KG1 (cell line): ENCODE measurements around the gene TGFB3.
A peak's percentile ranks its signal among the peaks of the same experiment; 100 is the strongest.

Experiments used
- DNase-seq: peaks from one replicate; lab custom pipeline; 2025; lab: John Stamatoyannopoulos, UW

Gene TGFB3

DNA sequence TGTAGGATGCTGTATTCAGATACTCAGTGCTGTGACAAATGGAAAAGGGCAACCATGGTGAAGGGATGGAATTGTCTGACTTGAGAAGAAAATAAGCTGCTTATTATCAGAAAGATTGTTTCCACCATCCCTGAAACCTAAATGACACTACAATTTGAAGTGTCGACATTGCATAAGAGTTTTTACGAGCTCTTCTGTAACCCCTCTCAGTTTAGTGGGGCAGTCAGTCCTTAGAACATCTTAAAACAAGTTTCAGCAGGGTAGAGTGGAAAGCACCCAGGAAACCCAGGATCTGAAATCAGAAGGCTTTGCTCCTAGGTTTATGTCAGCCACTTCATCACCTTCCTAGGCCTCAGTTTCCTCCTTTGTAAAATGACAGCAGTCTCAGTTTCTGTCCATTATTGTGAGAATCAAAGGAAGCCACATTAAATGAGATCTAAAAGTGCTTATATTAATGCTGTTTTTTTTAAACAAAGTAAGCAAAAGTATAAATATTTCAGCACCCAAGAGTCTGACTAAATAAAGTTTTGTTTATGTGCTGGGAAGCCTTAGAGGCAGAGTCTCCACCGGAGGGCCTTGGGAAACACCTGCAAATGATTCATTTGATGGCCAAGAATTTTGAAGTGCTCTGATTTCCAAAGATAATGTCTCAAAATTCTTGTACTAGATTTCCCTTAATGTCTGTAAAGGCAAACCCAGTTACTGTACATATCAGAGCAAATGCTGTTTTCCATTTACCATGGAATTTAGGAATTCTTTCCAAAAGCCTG lies 5.6 kb upstream of the TGFB3 start:
- DNase-seq, result no peak

DNA sequence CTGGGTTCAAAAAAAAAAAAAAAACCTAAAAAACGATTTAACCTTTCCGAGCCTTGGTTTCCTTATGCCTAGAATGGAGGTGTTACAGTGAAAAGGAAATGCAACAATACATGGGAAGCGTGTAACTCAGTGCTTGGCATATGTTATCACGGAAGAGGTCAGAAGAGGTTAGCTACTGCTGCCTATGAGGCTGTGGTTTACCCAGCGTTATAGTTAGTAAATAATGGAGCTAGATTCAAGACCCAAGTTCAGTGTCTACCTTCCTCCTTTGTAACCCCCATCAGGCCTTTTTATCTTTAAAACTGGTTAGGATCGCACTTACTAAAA lies 4.6 kb upstream of the TGFB3 start:
- no peak for DNase-seq

DNA sequence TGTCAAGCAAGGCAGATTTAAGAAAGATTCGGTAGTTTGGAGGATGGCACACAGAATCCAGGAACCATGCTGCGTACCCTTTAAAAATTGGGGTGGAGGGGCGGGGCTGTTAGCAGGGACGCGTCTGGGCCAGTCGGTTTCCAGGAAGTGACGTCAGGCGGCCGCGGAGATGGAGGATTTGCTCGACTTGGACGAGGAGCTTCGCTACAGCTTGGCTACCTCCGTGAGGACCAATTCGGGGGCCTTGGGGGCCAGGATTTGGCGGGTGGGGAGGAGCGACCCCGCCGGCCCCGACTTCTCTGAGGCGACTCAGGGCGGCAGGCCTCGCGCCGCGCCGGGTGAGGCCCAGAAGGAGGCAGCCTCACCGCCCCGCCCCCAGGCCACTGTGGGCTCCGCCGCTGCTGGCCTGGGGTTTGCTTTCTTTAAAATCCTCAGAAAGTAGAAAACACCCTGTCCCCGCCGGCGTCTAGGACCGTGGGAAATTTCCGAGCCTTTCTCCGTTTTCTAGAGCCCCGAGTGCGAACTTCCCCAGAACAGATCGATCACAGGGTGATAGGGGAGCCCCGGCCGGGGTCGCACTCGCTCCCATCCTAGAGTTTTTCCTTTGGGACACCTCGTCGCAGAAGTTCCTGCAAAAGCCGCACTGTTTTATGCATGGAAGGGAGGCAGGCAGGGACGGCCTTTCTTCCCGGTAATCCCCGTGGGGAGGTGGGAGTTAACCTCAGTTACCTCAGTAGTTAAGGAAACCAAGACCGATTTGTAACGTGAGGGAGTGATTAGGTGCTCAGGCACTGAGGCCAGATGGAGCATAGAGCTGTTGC lies 4.0 kb upstream of the TGFB3 start, which contains the start of gene IFT43:
IFT43 (plus strand) TSS at position 146 of the 821 bp plus-strand sequence; CDS start at position 170, 24 bp downstream.
- peak; percentile 52 for DNase-seq

DNA sequence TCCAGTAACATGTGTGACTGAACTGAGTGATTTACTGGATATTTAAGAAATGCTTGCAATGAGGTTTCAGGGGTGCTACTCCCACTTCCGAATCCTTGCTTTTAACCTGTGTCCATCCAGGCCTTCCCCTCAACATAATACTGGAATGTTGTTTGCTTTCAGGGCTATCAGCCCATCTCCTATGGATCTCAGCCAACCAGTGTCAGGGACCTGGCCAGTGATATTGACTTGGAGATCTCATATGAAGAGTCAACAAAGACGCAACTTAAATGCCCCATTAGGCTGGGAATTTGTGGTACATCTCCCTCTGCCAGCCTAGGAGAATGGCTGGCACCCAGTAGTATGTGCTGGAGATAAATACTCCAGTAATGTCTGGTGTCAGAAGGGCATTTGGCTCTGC lies 2.9 kb upstream of the TGFB3 start:
- DNase-seq, result no peak

DNA sequence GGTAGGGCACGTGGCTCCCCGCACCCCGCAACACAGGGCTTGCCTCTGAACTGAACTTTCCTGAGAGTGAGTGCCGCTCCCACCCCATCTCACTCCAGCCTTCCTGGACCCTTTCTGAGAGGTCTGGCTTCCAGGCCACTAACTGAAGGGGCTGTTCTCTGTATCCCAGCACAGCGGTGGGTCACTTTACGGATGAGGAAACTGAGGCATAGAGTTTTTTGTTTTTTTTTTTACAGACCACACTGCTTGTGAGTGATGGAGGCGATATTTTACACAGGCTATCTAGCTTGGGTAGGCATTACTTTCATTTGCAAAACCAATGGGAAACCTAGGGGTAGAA lies 1.2 kb upstream of the TGFB3 start:
- no peak for DNase-seq

DNA sequence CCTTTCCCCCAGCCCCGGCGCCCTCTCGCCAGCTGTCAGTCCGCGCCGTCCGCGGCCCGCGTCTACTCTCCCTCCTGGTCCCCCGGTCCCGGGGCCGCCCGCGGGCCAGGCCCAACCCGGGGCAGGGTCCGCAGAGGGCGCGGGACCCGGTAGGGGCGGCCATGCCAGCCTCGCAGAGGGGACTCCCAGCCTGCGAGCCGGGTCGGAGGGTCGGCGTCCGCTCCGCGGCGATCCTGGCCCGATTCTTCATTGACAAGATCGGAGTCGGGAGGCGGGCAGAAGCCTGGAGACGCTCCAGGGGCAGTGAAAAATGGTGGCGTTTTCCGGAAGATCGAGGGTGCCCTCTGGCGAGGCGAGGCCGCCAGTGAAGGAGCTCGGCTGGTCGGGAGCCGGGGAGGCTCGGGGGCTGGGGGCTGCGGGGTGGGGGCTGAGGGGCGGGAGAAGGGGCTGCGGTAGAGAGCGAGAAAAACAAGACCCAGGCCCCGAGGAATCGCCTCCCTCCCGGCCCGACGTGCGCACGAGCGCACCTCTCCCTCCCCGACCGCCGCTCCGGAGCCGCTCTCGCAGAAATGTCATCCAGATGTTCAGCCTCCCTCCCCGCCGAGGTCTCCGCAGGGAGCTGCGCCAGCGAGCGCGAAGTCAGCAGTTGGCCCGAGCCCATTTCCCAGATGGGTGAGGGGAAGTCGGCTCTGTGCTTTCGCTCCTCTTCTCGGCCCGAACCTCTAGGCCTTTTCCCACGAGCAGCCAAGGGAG lies 647 bp upstream of the TGFB3 start:
- DNase-seq, result peak; percentile 56

DNA sequence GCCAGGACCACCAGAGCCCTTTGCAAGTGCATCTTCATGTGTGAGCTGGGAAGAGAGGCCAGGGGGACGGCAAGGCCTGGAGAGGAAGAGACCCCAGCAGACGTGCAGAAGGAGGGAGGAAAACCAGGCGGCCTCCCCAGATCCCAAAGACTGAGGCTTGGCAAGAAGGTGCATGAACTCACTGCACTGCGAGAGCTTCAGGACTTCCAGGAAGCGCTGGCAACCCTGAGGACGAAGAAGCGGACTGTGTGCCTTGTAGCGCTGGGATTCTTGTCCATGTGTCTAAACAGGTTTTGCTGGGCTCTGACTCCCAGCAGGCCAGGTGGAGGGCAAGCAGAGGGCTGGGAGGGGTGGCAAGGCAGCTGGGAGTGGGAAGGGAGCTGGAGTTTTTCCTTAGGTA lies 939 bp downstream of the TGFB3 start:
- DNase-seq, result no peak

DNA sequence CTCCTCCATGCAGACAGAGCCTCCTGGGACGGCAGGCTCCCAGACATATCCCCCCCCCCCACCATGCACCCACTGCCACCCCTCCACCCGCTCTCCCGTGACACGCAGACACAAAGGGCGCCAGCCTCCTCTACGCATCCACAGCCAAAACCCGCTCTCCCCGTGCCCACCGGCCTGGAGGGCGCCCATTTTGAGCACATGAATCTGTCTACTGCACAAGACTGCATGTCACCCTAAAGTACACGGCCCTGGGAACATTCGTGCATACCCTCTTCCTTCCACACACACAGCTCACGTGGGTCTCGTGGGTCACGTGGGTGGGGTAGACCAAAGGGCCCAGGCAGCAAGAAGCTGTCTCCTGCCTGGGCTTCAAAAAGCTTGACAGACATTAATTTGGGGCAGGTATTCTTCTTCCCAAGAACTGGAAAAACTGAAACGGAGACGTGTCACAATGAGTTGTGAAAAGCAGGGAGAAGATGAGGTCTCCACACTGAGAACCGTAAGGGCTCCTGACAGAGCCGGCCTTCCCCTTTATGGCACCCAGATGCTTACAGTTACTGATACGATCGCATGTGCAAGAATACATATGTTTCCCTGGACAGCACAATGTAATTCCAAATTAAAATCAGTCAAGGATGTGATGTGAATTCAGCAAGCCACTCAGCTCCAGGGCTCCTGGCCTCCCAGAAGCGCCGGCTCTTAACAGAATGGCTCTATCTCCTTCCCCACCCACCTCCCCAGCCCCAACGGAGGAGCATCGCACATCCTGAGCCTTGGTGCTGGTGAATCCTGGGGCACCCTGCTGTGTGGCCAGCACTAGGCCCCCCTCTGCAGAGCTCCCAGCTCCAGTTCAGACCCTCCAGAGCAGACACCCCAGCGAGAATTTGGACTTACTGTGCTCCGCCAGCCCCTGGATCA lies 1.9 kb downstream of the TGFB3 start:
- no peak for DNase-seq

DNA sequence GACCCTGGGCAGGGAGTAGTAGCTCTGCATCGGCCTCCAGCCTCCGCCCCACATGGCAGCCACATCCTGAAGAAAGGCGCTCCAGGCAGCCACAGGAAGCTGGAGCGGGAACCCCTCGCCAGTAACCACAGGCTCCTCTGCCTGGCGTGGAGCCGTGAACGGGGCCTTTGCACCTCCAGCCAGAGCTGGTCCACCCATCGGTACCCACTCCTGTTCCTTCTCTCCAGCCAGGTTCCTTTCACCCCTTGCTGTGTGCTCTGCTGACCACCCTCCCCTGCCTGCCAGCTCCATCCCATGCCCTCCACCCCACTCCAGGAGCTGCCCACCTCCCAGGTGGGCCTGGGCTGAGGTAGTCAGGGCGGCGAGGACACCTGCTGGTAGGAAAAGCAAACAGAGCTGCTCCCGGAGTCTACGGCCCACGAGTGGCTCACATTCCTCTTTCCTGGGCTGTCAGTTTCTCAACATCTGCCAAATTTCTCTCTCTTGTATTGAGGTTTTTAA lies 2.7 kb downstream of the TGFB3 start:
- no peak for DNase-seq

DNA sequence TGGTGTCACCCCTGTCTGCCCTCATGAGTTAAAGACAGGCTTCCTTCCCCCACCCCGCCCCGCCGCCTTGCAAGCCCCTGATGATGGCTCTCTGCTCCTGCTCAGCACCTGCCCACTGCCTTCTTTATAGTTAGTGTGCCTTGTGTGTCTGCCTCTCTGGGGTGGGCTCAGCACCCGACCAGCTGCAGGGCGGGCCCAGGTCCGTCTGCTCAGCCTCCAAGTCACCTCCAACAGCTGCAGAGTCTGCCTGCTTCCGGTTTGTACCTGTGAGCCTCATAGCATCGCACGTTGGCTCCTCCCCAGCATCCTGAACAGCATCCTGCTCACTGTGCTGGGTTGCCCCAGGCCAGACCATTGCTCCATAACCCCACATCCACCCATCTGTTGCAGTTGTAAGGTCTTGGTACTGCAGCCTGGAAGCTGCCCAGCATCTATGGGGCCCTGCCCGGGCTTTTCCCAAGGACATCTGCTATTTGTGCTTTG lies 3.5 kb downstream of the TGFB3 start:
- no peak for DNase-seq

DNA sequence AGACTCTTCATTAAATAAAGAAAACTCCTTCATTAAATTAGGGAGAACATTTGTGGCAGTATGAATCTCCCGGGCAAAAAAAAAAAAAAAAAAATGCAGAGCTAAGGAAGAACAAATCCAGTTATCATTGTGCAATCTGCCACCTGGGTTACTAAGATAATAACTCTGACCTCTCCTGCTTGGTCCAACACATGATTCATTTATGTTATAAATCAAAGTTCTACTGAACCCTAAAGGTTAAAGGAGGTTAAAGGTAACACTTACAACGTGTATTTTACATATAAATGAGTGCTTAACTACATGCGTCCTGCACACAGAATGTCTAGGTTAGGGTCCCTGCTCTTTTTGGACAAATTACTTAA lies 4.2 kb downstream of the TGFB3 start:
- no peak for DNase-seq

DNA sequence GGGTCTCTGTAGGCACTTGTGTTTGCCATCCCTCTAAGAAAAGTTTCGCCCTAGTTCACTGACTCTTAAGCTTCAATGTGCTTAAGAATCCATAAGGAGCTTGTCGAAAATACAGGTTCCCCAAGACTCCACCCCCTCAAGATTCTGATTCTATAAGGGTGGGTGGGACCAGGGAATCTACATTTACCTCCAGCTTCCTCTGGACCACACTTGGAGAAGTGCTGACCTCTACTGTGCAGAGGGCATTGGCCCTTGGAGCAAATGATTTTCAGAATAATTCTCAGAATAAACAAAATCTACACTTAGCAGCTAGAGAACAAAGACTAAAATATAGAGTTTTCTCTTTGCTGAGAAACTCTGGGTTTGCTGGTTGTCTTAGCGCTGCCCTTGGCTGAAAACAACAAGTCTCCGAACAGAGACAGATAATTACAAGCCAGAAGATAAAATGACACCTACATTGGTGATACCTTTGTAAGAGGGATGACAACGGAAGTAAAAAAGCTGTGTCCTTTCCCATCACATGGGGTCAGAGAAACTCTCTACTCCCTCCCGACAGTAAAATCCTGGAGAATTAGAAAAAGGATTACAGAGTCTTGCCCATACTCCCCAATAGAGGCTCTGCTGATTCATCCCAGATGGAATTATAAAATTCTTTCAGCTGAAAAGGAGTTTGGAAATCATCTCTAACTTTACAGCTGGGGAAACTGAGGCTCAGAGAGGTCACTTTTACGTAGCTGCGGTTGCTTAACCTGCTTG lies 4.8 kb downstream of the TGFB3 start:
- DNase-seq, result no peak

DNA sequence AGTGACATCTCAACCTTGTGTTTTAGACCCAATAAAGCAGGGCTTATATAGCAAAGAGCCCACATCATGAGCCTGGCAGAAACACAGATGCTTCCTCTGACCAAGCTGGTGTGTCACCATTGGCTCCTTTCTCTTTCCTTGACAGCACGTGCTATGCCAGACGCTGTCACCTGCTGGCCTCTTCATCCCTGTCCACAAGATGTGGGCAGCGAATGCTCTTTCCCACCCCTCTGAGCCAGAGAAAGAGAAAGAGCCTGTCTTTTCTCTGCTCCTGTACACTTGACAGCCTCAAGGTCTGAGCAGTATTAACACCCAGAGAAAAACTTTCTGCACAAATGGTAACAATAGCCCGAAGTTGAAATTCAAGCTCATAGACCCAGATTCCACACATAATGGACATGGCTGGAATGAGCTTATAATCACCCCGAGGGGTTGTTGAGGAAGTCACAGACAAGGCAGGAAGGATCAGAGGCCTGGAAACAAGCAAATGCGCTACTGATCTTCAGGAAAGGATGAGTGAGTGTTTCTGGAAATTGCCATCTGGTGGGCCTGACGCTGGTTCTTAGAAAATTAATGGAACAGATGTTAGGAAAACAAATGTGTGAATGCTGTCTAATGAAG lies 8.9 kb downstream of the TGFB3 start:
- no peak for DNase-seq

DNA sequence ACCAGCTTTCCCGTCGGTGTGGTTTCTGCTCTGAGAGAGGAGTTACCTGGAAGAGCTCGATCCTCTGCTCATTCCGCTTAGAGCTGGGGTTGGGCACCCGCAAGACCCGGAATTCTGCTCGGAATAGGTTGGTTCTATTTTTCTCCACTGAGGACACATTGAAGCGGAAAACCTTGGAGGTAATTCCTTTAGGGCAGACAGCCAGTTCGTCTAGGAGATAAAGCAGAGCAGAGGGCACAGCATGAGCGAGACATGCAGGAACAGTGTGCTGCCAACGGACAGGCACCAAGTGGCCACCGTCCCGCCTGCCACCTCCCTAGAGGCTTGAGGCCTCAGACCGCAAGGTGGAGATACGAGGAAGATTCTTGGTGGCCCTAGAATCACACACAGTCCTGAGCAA lies 10.3 kb downstream of the TGFB3 start:
- DNase-seq, result no peak

DNA sequence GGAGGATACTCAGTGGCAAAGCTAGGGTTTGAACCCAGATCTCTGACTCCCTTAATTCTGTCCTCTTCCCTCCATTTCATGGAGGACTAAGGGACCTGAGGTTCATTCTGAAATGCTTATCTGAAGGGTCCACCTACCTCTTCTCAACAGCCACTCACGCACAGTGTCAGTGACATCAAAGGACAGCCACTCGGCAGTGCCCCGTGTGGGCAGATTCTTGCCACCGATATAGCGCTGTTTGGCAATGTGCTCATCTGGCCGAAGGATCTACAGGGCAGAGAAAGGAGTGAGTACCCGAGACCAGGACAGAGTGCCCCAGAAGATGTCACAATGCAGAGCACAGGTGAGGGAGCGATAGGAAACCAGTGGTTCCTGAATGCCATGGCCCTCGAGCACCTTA lies 10.8 kb downstream of the TGFB3 start:
- no peak for DNase-seq

DNA sequence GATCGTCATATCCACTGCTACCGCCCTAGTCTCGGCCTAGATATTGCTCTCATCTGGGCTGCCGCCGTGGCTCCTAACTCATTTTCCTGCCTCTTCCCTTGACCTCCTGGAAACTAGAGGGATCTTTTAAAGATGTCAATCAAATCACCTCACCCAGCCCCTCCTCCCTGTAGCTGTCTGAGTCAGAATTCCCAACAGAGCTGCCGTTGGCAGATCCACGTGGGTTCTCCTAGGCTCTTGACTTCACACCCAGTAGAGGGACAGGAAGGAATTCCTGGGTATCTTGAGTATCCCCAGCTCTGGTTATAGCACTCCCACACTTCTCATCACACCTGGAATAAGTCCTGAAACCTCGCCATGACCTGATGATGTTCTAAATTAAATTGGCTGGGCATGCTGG lies 11.9 kb downstream of the TGFB3 start:
- no peak for DNase-seq

DNA sequence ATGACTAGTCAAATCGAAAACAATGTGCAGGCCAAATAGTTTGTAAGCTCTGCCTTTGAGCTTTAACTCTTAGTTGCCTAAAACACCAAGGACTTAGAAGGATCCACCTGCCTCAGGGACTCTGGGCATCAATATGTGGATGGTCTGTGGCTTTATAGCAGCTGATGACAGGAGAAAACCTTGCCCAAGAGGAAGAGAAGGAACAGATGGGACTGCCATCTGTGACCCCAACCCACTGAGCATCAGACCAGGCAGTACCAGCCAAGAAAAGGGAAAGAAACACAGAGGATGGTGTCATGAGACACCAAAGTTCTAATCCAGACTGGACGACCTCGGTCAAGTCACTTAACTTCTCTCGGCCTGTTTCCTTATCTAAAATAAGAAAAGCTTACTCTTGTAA lies 12.7 kb downstream of the TGFB3 start:
- no peak for DNase-seq

DNA sequence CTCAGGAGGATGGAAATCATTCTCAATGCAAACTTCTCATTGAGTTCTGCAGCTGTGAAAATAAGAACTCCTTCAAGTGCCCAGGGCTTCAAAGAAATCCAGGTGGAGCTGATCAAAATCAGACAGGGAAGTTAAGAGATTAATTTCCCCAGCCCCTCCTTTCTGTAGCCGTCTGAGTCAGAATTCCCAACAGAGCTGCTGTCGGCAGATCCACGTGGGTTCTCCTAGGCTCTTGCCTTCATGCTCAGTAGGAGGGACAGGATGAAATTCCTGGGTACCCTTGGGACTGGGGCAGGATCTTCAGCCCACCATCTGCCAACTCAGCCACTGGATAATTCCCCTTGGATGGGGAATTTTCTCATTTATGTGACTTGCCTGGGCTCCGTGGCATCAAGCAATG lies 13.3 kb downstream of the TGFB3 start:
- no peak for DNase-seq

DNA sequence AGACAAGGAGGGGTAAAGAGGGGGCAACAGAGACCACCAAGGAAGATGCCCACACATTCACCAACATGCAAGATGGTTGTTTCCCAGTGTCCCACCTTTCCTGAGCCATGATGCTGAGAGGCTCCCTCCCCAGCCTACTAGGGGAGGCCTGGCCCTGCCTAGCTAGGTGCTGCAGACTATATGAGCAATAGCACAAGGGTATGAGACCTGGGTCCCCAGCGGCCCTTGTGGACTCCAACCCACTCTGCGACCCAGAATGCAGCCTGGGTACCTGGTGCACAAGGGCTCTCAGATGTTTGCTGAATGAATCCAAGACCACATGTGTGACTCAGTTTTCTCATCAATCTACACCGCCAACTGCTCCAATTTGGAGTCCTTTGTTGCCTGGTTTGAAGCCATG lies 13.9 kb downstream of the TGFB3 start:
- no peak for DNase-seq

DNA sequence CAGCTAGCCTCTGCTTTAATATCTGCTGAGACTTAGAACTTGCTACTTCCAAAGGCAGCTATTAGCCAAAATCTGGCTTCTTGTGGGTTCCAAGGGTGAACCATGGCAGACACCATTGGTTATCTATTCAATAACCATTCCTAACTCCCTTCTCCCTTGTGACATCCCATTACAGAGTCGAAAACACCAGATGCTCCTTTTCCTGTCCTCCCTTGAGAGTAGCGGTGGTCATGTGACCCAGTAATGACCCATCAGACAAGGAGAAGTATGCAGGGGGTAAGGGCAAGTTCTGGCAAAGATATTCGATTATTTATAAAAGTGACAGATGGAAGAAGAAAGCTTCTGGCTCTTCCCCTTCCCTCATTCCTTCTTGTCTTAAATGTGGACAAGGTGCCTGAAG lies 20.1 kb downstream of the TGFB3 start:
- no peak for DNase-seq
